ENCODE measurements around the gene DECR2. TPM values are rescaled to one million over a fixed set of nuclear protein-coding genes. Genes with fewer than 3 reads are reported as not detected.

Gene DECR2
- total and polyA plus RNA-seq, 10 of the 15 experiments (the other 5 are each of a cell fraction or from before 2014, with no cell fraction given), result 0.53 to 20.3 (median 6.0) TPM

- no peak for TF ChIP-seq IRF5 (IDR thresholded peaks at IDR 0.05; ENCODE audit: borderline replicate concordance)
- TF ChIP-seq JUND (IDR thresholded peaks at IDR 0.05; ENCODE audit: low read depth, low read length), result no peak
- TF ChIP-seq WRNIP1 (IDR thresholded peaks at IDR 0.05; ENCODE audit: borderline replicate concordance, low read depth, low read length), result no peak
- TF ChIP-seq CEBPZ (IDR thresholded peaks at IDR 0.05; ENCODE audit: low read depth, low read length), result no peak
- TF ChIP-seq CREB1 (IDR thresholded peaks at IDR 0.05; ENCODE audit: low read depth), result peak; percentile 41
- peak; percentile 19 to 60; a peak in 2 of 4 replicates for TF ChIP-seq BHLHE40 (IDR thresholded peaks at IDR 0.05; ENCODE audit: borderline replicate concordance in 1 of 2, low read depth in 2 of 2, low read length in 1 of 2)
- no peak for TF ChIP-seq SP1 (IDR thresholded peaks at IDR 0.05; ENCODE audit: low read depth, low read length)
- no peak for TF ChIP-seq FOS (IDR thresholded peaks at IDR 0.05; ENCODE audit: borderline replicate concordance, extremely low read depth, insufficient read length)
- no peak for TF ChIP-seq JUNB (IDR thresholded peaks at IDR 0.05)
- TF ChIP-seq BACH1 (IDR thresholded peaks at IDR 0.05; ENCODE audit: borderline replicate concordance), result peak; percentile 85; the same call in 1 of the 2 replicates
- no peak for TF ChIP-seq ATF7 (IDR thresholded peaks at IDR 0.05; ENCODE audit: low read depth)
- peak; percentile 15 for TF ChIP-seq MEF2B (IDR thresholded peaks at IDR 0.05; ENCODE audit: partially characterized antibody, poor library complexity, severe bottlenecking)
- no peak for TF ChIP-seq SUPT20H (IDR thresholded peaks at IDR 0.05; ENCODE audit: borderline replicate concordance, control insufficient read depth, low read depth, low read length)
- peak; percentile 45 for TF ChIP-seq MYC (IDR thresholded peaks at IDR 0.05; ENCODE audit: insufficient read depth, insufficient read length, insufficient replicate concordance, low read length, severe bottlenecking)
- no peak for TF ChIP-seq HDAC2 (IDR thresholded peaks at IDR 0.05)
- 0 out of 4 replicates have a peak, but pooled peaks of 1 of the 2 experiments have one; percentile 19 for TF ChIP-seq IKZF2 (IDR thresholded peaks at IDR 0.05)
- TF ChIP-seq RAD21 (IDR thresholded peaks at IDR 0.05; ENCODE audit: insufficient read depth, low read depth, low read length), result peak; percentile 41; the same call in 1 of the 2 replicates
- TF ChIP-seq STAT1 (conservative IDR thresholded peaks at IDR 0.05), result no peak
- no peak for TF ChIP-seq BCL11A (IDR thresholded peaks at IDR 0.05; ENCODE audit: low read depth, low read length)
- TF ChIP-seq SMC3 (IDR thresholded peaks at IDR 0.05; ENCODE audit: borderline replicate concordance, low read length), result peak; percentile 23; the same call in 1 of the 2 replicates
- TF ChIP-seq RELA (IDR thresholded peaks at IDR 0.05; ENCODE audit: borderline replicate concordance, partially characterized antibody), result peak; percentile 62
- TF ChIP-seq HCFC1 (IDR thresholded peaks at IDR 0.05; ENCODE audit: low read length), result peak; percentile 42; the same call in 1 of the 2 replicates
- TF ChIP-seq NKRF (conservative IDR thresholded peaks at IDR 0.05), result peak; percentile 71
Measured at GRCh38 chr16:401468-402348, at the start of gene DECR2 (continued).

Measured in GM12878 (cell line).